Stimulated activated CD4-positive, alpha-beta T cell treated with anti-CD3 and anti-CD28 coated beads, Interleukin-12 subunit alpha, Interleukin-12 subunit beta, amount 100 ng/mL, for 48 hours (primary cell): ENCODE data around the gene CAPN12.
"Not testable (repeated sequence)": the region's sequence is repeated elsewhere in the genome, so short reads cannot be mapped to it uniquely, and the experiment has no call there.

Experiments
- DNase-seq, 3 donors: peaks; one replicate each; pipeline ENCODE4 v3.0.0-alpha.2; 2020; ENCODE audit warnings: low read depth in 2 of 3, low spot score in 1 of 3

The CAPN12 gene, protein sequence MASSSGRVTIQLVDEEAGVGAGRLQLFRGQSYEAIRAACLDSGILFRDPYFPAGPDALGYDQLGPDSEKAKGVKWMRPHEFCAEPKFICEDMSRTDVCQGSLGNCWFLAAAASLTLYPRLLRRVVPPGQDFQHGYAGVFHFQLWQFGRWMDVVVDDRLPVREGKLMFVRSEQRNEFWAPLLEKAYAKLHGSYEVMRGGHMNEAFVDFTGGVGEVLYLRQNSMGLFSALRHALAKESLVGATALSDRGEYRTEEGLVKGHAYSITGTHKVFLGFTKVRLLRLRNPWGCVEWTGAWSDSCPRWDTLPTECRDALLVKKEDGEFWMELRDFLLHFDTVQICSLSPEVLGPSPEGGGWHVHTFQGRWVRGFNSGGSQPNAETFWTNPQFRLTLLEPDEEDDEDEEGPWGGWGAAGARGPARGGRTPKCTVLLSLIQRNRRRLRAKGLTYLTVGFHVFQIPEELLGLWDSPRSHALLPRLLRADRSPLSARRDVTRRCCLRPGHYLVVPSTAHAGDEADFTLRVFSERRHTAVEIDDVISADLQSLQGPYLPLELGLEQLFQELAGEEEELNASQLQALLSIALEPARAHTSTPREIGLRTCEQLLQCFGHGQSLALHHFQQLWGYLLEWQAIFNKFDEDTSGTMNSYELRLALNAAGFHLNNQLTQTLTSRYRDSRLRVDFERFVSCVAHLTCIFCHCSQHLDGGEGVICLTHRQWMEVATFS

GRCh38 chr19:38744298-38744681 is at the start of gene CAPN12:
CAPN12 (minus strand) TSS chr19:38744474; CDS start chr19:38744165, 309 bp downstream.
- no peak for DNase-seq

GRCh38 chr19:38793671-38794070 is 49.4 kb upstream of the CAPN12 start:
- no peak for DNase-seq

- no peak for DNase-seq
These were observed 48.9 kb upstream of the CAPN12 start for GRCh38 chr19:38793177-38793576.

- peak in 2 of 3 donors; percentile 24 to 26 for DNase-seq
These were observed 48.2 kb upstream of the CAPN12 start for GRCh38 chr19:38792250-38793111.

- DNase-seq, result not testable (repeated sequence)
These were observed 47.3 kb upstream of the CAPN12 start for GRCh38 chr19:38791451-38792064.

GRCh38 chr19:38790507-38791403 is 46.5 kb upstream of the CAPN12 start:
- not testable (repeated sequence) for DNase-seq

GRCh38 chr19:38788478-38789243 is 44.4 kb upstream of the CAPN12 start, which contains the start of gene LGALS7B:
LGALS7B (plus strand) TSS chr19:38789200; CDS start chr19:38789227, 27 bp downstream.
- DNase-seq, result no peak

GRCh38 chr19:38786572-38787265 is 42.4 kb upstream of the CAPN12 start:
- DNase-seq, result no peak

DNA sequence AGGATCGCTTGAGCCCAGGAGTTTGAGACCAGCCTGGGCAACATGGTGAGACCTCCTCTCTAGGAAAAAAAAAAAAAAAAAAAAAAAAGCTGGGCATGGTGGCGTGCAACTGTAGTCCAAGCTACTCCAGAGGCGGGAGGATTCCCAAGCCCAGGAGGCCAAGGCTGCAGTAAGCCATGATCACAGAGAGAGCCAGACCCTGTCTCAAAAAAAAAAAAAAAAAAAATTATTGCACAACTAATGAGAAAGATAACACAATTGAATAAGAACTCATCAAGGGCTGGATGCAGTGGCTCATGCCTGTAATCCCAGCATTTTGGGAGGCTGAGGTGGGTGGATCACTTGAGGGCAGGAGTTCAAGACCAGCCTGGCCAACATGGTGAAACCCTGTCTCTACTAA is 41.8 kb upstream of the CAPN12 start:
- not testable (repeated sequence) for DNase-seq

DNA sequence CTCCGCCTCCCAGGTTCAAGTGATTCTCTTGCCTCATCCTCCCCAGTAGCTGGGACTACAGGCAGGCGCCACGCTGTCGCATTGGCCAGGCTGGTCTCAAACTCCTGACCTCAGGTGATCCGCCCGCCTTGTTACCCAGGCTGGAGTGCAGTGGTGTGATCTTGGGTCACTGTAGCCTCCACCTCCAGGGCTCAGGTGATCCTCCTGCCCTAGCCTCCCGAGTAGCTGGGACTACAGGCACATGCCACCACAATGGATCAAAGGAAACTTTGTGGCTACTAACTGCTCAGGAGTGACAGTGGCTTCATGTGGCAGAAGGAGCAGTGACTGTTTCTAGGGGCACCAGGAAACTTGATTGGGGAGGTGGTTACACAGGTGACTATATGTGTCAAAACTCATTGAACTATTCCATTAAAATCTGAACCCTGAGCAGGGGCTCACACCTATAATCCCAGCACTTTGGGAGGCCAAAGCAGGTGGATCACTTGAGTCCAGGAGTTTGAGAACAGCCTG is 41.0 kb upstream of the CAPN12 start:
- no peak for DNase-seq

DNA sequence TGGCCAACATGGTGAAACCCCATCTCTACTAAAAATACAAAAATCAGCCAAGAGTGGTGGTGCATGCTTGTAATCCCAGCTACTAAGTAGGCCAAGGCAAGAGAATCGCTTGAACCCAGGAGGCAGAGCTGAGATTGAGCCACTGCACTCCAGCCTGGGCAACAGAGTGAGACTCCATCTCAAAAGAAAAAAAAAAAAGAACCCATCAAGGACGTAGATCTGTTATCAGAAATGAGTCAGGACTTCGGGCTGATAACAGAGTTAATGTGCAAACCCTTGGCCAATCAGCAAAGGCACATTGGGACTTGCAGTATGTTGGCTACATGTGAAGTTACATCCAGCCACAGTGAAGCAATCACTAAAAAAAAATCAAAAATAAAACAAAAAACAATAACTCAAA is 40.0 kb upstream of the CAPN12 start:
- DNase-seq, result no peak

- not testable (repeated sequence) for DNase-seq
These were observed 37.9 kb upstream of the CAPN12 start for GRCh38 chr19:38782212-38782611.

GRCh38 chr19:38781058-38781457 is 36.8 kb upstream of the CAPN12 start:
- no peak for DNase-seq

DNA sequence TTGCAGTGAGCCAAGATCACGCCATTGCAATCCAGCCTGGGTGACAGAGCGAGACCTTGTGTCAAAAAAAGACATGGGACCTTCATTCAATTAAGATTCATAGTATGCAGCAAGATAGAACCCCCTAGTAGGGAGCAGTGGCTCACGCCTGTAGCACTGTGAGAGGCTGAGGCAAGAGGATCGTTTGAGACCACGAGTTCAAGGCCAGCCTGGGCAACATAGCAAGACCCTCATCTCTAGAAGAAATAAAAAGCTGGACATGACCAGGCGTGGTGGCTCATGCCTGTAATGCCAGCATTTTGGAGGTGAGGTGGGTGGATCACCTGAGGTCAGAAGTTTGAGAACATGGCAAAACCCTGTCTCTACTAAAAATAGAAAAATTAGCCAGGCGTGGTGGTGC is 36.2 kb upstream of the CAPN12 start:
- DNase-seq, result no peak

- DNase-seq, result no peak
These were observed 34.5 kb upstream of the CAPN12 start for GRCh38 chr19:38778733-38779132.

GRCh38 chr19:38774181-38774950 is 30.1 kb upstream of the CAPN12 start:
- no peak for DNase-seq

GRCh38 chr19:38773469-38774177 is 29.3 kb upstream of the CAPN12 start, which contains the start of gene LGALS7:
LGALS7 (minus strand) TSS chr19:38773517; CDS start chr19:38773492, 25 bp downstream.
- no peak for DNase-seq
